ENCODE data around the gene EOLA1.
"Not testable (repeated sequence)": the region's sequence is repeated elsewhere in the genome, so short reads cannot be mapped to it uniquely, and the experiment has no call there.

The EOLA1 gene

DNA sequence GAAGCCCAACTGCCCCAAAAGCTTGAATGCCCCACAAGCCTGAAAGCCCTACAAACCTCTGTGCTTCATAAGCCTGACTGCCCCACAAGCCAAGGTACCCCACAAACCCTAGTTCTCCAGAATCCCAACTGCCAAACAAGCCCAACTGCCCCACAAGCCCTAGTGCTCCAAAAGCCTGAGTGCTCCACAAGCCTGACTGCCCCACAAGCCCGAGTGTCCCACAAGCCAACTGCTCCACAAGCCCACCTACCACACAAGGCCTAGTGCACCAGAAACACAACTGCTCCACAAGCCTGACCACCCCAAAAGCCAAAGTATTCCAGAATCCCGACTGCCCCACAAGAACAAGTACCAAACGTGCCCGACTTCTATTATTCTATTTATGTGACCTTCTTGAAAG, 22.5 kb downstream of the EOLA1 start:
- Histone ChIP-seq H3K4me3 (no peak overlapping the region), H3K27ac (no peak overlapping the region), H4K20me1 (no peaks in the 10 kb centered on the region), H3K27me3 (no peaks in the 10 kb centered on the region), H3K36me3 (no peaks in the 10 kb centered on the region), H3K9ac (no peak overlapping the region), H3K4me1 (peaks cover 0 to 8% (median 0%) of the 10 kb centered on the region in 10 experiments; a peak in 1 of 20 replicates), H3K9me3 (replicated peaks in 1 of 11) (0 out of 22 replicates have a peak, but pooled peaks cover 0 to 5% (median 0%) of the 10 kb centered on the region in 11 experiments), H3K4me2 (no peak overlapping the region)
- no peak for TF ChIP-seq Cebpa-rat (IDR thresholded peaks at IDR 0.05)

DNA sequence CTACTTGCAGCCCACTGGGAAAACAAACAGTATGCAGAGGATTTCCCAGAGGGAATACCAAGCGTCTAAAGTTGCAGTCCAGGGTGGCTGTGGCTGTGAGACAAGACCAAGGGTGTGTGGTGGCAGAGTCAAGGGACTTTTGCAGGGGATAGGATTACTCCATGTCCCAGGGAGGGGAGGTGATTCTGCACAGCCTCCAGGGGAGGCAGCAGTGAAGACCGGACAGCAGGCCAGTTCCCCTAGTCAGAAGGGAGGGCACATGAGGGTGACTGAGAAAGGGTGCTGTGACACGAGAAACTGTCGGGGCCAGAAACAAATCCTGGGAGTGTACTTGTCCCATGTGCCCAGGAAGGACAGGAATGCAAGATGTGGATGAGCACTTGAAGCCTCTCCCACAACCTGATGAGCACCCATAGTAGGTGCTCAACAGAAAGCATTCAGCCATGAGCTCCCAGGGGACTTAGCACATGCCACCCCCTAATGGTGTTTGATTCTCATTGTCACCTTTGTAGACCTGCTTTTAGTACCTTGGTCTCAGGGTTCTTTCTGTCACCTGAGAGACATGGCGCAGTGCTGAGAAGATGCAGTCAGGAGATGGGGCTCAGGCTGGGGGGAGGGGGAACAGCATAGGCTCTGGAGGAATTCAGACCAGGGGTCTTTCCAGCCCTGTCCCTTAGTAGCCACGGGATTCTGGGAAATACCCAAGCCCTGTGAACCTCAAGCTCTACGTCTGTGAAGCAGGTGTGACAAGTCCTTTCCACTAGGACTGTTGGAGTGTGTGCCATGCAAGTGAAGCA, 27.0 kb downstream of the EOLA1 start:
- Histone ChIP-seq H3K9me3 (replicated peaks in 1 of 11) (0 out of 22 replicates have a peak, but pooled peaks cover 0 to 5% (median 0%) of the 10 kb centered on the region in 11 experiments), H4K20me1 (no peaks in the 10 kb centered on the region), H3K9ac (no peak overlapping the region), H3K27ac (no peak overlapping the region), H3K4me2 (no peak overlapping the region), H3K36me3 (no peaks in the 10 kb centered on the region), H3K27me3 (no peaks in the 10 kb centered on the region), H3K4me3 (no peak overlapping the region), H3K4me1 (peaks cover 0 to 8% (median 0%) of the 10 kb centered on the region in 10 experiments; a peak in 1 of 20 replicates)
- TF ChIP-seq Cebpa-rat (IDR thresholded peaks at IDR 0.05), result no peak

DNA sequence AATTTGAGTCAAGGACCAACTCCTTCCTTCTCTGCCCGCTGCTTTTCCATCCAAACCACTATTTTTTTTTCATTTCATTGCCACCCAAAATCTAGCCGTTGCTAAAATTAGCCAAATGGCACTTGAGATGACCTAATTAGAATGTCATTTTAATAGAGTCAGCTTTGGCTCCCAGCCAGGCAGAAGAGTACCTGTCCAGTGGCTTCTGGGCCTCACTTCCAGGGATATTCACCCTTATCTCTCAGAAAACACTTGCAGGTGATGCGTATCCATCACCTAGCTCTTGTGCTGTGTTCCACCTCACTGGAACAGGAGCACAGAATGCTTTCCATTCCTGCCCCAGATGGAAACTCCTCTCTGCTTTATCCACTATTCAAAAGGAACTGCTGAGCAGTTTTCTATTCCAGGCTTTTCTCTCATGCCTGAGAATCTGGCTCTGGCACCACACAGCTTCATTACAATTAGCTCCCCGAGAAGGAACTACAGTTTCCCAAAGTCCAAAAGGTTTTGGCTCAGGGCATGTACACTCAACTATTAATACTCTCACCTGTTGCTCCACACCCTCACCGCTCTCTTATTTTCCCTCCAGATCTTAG, 28.0 kb downstream of the EOLA1 start:
- no peak overlapping the region for H3K27ac ChIP-seq
- H3K4me3 ChIP-seq, result no peak overlapping the region
- no peaks in the 10 kb centered on the region for H3K36me3 ChIP-seq
- H3K9ac ChIP-seq, result no peak overlapping the region
- H4K20me1 ChIP-seq, result no peaks in the 10 kb centered on the region
- no peak for TF ChIP-seq Cebpa-rat (IDR thresholded peaks at IDR 0.05)
- no peak overlapping the region for H3K4me2 ChIP-seq
- no peaks in the 10 kb centered on the region for H3K27me3 ChIP-seq
- H3K9me3 ChIP-seq (replicated peaks in 1 of 11), result 0 out of 22 replicates have a peak, but pooled peaks cover 0 to 5% (median 0%) of the 10 kb centered on the region in 11 experiments
- peaks cover 0 to 8% (median 0%) of the 10 kb centered on the region in 10 experiments; a peak in 1 of 20 replicates for H3K4me1 ChIP-seq

DNA sequence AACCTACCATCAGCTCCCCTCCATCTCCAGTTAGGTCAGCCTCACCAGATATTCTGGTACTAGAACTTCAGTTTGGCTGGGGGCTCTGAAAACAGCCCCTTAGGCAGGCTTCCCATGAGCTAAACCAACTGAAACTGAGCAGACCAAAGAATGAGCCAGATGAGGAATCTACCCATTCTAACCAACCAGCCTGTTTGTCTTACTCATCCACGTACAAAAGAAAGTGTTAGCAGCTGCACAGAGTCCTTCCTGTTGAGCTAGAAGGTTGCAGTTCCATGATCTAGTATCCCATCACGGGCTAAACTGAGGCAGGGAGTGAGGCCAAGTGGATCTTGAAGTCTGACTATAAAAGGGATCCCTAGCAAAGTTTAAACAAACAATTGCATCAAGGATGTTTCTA, 29.0 kb downstream of the EOLA1 start:
- Histone ChIP-seq H4K20me1 (no peaks in the 10 kb centered on the region), H3K9me3 (replicated peaks in 1 of 11) (0 out of 22 replicates have a peak, but pooled peaks cover 0 to 1% (median 0%) of the 10 kb centered on the region in 11 experiments), H3K27ac (no peak overlapping the region), H3K27me3 (no peaks in the 10 kb centered on the region), H3K36me3 (no peaks in the 10 kb centered on the region), H3K4me3 (no peak overlapping the region), H3K9ac (no peak overlapping the region), H3K4me1 (peaks cover 0 to 8% (median 0%) of the 10 kb centered on the region in 10 experiments; a peak in 1 of 20 replicates), H3K4me2 (no peak overlapping the region)
- no peak for TF ChIP-seq Cebpa-rat (IDR thresholded peaks at IDR 0.05)

DNA sequence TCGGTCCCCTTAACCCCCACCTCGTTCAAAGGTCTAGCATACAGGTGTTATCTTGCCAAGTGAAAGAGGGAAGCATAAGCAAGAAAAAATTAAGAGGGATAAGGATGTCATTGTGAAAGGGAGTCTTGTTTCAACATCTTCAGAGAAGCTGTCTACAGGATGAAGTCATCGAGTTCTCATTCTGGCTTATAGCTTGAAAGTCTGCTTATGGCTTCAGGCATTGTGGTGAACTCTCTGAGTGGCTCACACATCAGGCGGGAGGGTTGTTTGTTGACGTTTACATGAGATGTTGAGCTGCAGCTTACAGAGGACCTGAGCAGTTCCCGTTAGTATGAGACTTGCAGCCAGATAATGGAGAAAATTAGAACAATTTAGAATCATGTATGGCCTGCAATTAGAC, 29.9 kb downstream of the EOLA1 start:
- no peak for TF ChIP-seq Cebpa-rat (IDR thresholded peaks at IDR 0.05)
- Histone ChIP-seq H3K27me3 (no peaks in the 10 kb centered on the region), H3K9ac (no peak overlapping the region), H3K9me3 (replicated peaks in 1 of 11) (no peaks in the 10 kb centered on the region), H3K27ac (no peak overlapping the region), H4K20me1 (no peaks in the 10 kb centered on the region), H3K4me3 (no peak overlapping the region), H3K4me2 (no peak overlapping the region), H3K36me3 (no peaks in the 10 kb centered on the region), H3K4me1 (peaks cover 0 to 8% (median 0%) of the 10 kb centered on the region in 10 experiments; a peak in 1 of 20 replicates)

DNA sequence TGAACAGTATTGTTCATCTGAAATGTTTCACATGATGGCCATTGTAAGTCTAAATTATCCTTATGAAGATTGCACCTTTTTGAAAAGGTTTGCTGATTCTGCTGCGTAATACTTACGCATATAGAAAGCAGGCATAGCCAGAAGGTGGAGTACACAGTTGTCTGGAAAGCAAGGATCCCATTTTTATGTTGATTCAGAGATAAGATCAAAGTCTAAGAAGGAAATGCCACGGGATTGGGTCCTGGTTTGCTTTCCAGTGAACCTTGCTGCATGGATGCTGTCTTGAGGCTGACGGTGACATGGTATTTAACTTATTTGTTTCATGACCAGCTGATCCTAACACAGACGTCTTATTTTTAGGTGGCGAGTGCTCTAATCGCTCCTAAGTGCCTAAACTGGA, 31.0 kb downstream of the EOLA1 start:
- Histone ChIP-seq H4K20me1 (no peaks in the 10 kb centered on the region), H3K4me2 (no peak overlapping the region), H3K27ac (no peak overlapping the region), H3K4me3 (no peak overlapping the region), H3K27me3 (no peaks in the 10 kb centered on the region), H3K4me1 (peaks cover 0 to 8% (median 0%) of the 10 kb centered on the region in 10 experiments; a peak in 1 of 20 replicates), H3K9ac (no peak overlapping the region), H3K9me3 (replicated peaks in 1 of 11) (no peaks in the 10 kb centered on the region), H3K36me3 (no peaks in the 10 kb centered on the region)
- TF ChIP-seq Cebpa-rat (IDR thresholded peaks at IDR 0.05), result no peak

DNA sequence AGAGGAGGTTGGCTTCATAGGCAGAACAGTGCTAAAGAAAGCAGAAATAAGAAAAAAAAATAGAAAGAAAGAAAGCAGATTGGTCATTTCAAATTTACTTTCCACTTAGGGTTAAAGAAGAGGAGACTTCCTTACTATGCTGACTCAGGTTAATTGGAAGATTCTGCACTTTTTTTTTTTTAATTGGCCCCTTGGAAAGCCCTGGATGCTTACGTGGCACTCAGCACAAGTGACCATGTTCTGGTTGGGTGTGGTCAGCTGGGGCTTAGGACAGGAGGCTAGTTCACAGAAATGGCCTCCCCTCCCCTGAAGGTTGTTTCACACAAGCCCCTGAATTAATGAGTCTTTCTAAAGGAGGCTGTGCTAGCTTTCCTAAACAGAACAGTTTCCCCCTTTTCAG, 31.9 kb downstream of the EOLA1 start:
- Histone ChIP-seq H4K20me1 (no peaks in the 10 kb centered on the region), H3K4me1 (peaks cover 0 to 5% (median 0%) of the 10 kb centered on the region in 10 experiments; a peak in 1 of 20 replicates), H3K27me3 (no peaks in the 10 kb centered on the region), H3K9ac (no peak overlapping the region), H3K27ac (no peak overlapping the region), H3K9me3 (replicated peaks in 1 of 11) (no peaks in the 10 kb centered on the region), H3K4me2 (0 out of 22 replicates have a peak overlapping the region, but pooled peaks of 1 of the 11 experiments have one; percentile 12), H3K36me3 (no peaks in the 10 kb centered on the region), H3K4me3 (no peak overlapping the region)
- no peak for TF ChIP-seq Cebpa-rat (IDR thresholded peaks at IDR 0.05)

DNA sequence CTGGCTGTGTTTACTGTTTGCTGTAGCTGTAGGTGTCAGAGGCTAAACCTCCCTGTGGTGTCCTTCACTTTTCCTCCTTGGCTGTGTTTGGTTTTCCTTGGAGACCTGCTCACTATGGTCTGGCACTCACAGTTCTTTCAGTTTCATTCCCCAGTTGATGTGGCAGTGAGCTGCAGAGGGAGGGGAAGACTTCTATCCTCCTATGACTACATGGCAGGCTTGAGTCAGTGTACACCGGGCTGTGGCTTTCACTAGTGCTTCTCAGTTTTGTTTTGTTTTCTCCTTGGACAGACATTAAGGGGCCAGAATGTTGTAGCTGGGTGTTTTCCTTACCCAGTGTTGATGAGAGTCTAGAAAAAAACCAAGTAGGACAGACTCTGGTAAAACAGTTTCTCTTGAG, 32.6 kb downstream of the EOLA1 start:
- H3K27ac ChIP-seq; H3K36me3 ChIP-seq; H3K9ac ChIP-seq; H3K9me3 ChIP-seq (replicated peaks in 1 of 11); H4K20me1 ChIP-seq; H3K27me3 ChIP-seq; H3K4me1 ChIP-seq; H3K4me3 ChIP-seq; H3K4me2 ChIP-seq: not testable (repeated sequence)

DNA sequence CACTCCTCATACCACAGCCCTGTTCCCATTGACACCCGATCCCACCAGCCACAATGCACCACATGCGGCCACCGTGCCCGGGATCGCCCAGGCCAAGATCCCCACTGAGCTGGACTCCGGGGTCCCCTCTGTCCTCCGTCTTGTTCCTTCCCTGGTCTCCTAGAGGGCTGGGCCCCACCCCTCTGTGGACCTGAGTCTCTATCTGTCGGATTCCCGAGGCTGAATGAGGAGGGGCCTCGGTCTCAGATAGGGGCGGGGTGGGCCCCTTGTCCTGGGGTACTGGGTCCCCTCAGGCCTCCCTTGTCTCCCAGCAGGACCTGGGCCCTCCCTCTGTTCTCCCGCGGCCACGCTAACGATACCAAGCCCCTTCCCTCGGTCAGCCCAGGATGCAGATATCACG, 44.8 kb downstream of the EOLA1 start:
- H3K9ac ChIP-seq; H4K20me1 ChIP-seq; H3K9me3 ChIP-seq (replicated peaks in 1 of 11); H3K4me2 ChIP-seq; H3K27ac ChIP-seq; H3K4me1 ChIP-seq; H3K4me3 ChIP-seq; H3K36me3 ChIP-seq; H3K27me3 ChIP-seq: not testable (repeated sequence)

DNA sequence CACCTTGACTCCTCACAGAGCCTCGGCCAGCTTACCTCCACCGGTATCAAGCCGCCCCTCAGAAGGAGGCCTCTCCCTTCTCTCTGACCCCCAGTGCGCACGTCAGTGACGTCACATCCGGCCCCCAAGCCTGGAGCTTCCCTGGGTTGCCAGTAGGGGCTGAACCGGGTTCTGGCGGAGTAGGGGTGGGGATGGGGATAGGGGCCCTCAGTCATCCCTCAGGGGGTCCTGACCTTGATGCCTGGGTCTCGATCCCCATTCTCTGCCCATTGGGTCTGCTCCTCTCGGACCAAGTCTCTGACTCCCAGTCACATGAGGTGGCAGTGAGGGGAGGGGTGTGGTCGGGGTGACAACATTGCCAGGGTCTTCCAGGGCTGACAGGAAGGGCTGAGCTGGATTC, 46.5 kb downstream of the EOLA1 start, which contains the start of gene MAGEA9B:
Gene MAGEA9B, minus strand, starts transcription at position 101 of the 400 bp plus-strand sequence. CDS start 4,280 bp downstream, outside the sequence.
- not testable (repeated sequence) for H3K4me2 ChIP-seq; H4K20me1 ChIP-seq; H3K9ac ChIP-seq; H3K4me1 ChIP-seq; H3K27ac ChIP-seq; H3K36me3 ChIP-seq; H3K27me3 ChIP-seq; H3K4me3 ChIP-seq; H3K9me3 ChIP-seq (replicated peaks in 1 of 11)

DNA sequence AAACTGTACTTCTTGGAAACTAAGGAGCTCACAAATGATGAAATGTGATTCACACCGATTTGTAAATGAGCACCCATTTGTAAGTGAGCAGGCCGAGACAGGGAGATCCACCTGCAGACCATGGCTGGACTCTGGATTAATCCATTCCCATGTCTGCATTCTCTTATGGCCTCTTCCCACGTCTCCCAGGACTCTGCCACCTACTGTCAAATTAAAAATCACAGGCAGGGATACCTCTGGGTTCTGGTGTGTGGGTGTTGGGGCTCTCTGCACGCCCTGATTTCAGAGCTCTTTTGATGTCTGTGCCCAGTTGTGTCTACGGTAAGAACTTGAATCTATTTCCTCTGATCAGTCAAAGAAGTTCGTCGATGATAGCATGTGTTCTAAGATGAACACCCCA, 50.2 kb downstream of the EOLA1 start:
- H3K4me1 ChIP-seq; H4K20me1 ChIP-seq; H3K4me2 ChIP-seq; H3K9ac ChIP-seq; H3K27me3 ChIP-seq; H3K9me3 ChIP-seq (replicated peaks in 1 of 11); H3K4me3 ChIP-seq; H3K27ac ChIP-seq; H3K36me3 ChIP-seq: not testable (repeated sequence)

DNA sequence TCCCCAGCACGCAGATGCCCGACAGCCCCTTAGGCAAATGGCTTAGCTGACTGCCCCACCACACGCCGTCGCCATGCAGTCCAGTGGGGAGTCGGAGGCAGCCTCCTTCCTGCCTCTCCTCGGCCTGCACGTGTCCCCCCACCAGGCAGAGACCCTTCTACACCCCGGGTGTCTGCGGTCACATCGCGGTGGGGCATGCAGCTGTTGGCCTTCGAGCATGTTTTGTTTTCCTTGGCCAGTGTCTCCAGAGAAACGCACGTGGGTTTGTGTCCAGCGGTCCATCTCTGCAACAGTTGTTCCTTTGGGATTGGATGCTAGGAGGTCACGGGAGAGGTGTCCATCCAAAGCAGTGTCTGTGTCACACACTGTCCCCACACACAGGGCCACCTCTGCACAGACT, 54.4 kb downstream of the EOLA1 start, which contains the start of gene HSFX2:
Gene HSFX2, minus strand, starts transcription at position 101 of the 400 bp plus-strand sequence. CDS start 614 bp downstream, outside the sequence.
- not testable (repeated sequence) for H3K27ac ChIP-seq; H4K20me1 ChIP-seq; H3K4me3 ChIP-seq; H3K27me3 ChIP-seq; H3K9me3 ChIP-seq (replicated peaks in 1 of 11); H3K4me2 ChIP-seq; H3K9ac ChIP-seq; H3K36me3 ChIP-seq; H3K4me1 ChIP-seq

DNA sequence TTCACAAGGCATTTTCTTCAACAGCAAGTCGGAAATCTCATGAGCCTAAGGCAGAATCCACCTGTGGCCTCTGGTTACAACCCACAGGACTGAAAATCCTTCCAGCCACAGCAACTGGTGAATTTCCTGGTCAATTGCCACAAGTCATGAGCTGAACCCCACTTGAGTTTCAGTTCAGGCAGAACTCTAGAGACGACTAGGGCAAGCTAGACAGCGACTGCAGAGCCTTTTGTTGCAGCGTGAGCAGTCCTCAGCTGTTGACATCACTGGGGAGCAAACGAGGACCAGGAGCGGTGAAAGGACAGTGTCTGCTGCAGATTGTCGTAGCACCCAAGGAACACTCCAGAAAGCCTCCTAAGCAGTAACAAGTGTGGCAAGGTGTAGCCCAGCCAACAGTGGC, 55.1 kb downstream of the EOLA1 start:
- not testable (repeated sequence) for H3K4me2 ChIP-seq; H3K27ac ChIP-seq; H3K36me3 ChIP-seq; H3K4me3 ChIP-seq; H3K9me3 ChIP-seq (replicated peaks in 1 of 11); H3K27me3 ChIP-seq; H3K4me1 ChIP-seq; H4K20me1 ChIP-seq; H3K9ac ChIP-seq
